HUES6 (cell line): ENCODE results near the gene GRHL1.
A peak's percentile ranks its signal among the peaks of the same experiment; 100 is the strongest.

Source experiments
- H3K27ac ChIP-seq: 2 replicates; pipeline ENCODE4 v1.7.0; 2013; ENCODE audit warnings: low read depth, mild to moderate bottlenecking, low read length, inconsistent platforms
- H3K27me3 ChIP-seq: 2 replicates; pipeline ENCODE4 v1.6.1; 2013; ENCODE audit warnings: low read length; ENCODE audit not compliant: control insufficient read depth, insufficient read depth
- H3K36me3 ChIP-seq: 2 replicates; pipeline ENCODE4 v1.6.1; 2013; ENCODE audit warnings: low read length; ENCODE audit not compliant: control insufficient read depth, insufficient read depth
- H3K4me1 ChIP-seq: 2 replicates; pipeline ENCODE4 v1.6.1; 2013; ENCODE audit warnings: low read length; ENCODE audit not compliant: control insufficient read depth, insufficient read depth
- H3K4me3 ChIP-seq: 2 replicates; pipeline ENCODE4 v1.5.1; 2013; ENCODE audit warnings: low read depth, low read length
- H3K9ac ChIP-seq: one replicate; pipeline ENCODE4 v1.6.1; 2013; ENCODE audit warnings: mild to moderate bottlenecking, low read length
- H3K9me3 ChIP-seq: 2 replicates; pipeline ENCODE4 v1.6.1; 2013; ENCODE audit warnings: low read depth, low read length; ENCODE audit not compliant: control insufficient read depth, insufficient read depth

The GRHL1 gene

GRCh38 chr2:9949239-9949991 is 2.1 kb upstream of the GRHL1 start:
- Histone ChIP-seq H3K4me3 (no peak overlapping the region), H3K36me3 (no peaks in the 10 kb centered on the region), H3K9ac (no peak overlapping the region), H3K4me1 (0 out of 2 replicates have a peak, but pooled peaks cover 4% of the 10 kb centered on the region), H3K27ac (no peak overlapping the region), H3K27me3 (peaks cover 62% of the 10 kb centered on the region), H3K9me3 (no peaks in the 10 kb centered on the region)

GRCh38 chr2:9949992-9950520 is 1.4 kb upstream of the GRHL1 start:
- Histone ChIP-seq H3K9me3 (no peaks in the 10 kb centered on the region), H3K9ac (no peak overlapping the region), H3K4me1 (0 out of 2 replicates have a peak, but pooled peaks cover 4% of the 10 kb centered on the region), H3K36me3 (no peaks in the 10 kb centered on the region), H3K4me3 (peak overlapping the region; percentile 77), H3K27me3 (peaks cover 68% of the 10 kb centered on the region), H3K27ac (no peak overlapping the region)

GRCh38 chr2:9950521-9951271 is 797 bp upstream of the GRHL1 start:
- peaks cover 64% of the 10 kb centered on the region for H3K27me3 ChIP-seq
- H3K27ac ChIP-seq: no peak overlapping the region
- 0 out of 2 replicates have a peak, but pooled peaks cover 4% of the 10 kb centered on the region for H3K4me1 ChIP-seq
- peak overlapping the region; percentile 37 for H3K9ac ChIP-seq
- peak overlapping the region; percentile 77 for H3K4me3 ChIP-seq
- no peaks in the 10 kb centered on the region for H3K36me3 ChIP-seq
- H3K9me3 ChIP-seq: no peaks in the 10 kb centered on the region

- H3K27ac ChIP-seq: no peak overlapping the region
- peaks cover 60% of the 10 kb centered on the region for H3K27me3 ChIP-seq
- H3K4me3 ChIP-seq: peak overlapping the region; percentile 77
- no peaks in the 10 kb centered on the region for H3K36me3 ChIP-seq
- H3K4me1 ChIP-seq: 0 out of 2 replicates have a peak, but pooled peaks cover 4% of the 10 kb centered on the region
- H3K9me3 ChIP-seq: no peaks in the 10 kb centered on the region
- H3K9ac ChIP-seq: peak overlapping the region; percentile 37
Measured at GRCh38 chr2:9951272-9951521, 296 bp upstream of the GRHL1 start.

GRCh38 chr2:9952286-9952737 is 819 bp downstream of the GRHL1 start:
- no peaks in the 10 kb centered on the region for H3K36me3 ChIP-seq
- peak overlapping the region; percentile 68 for H3K4me3 ChIP-seq
- H3K27me3 ChIP-seq: peaks cover 60% of the 10 kb centered on the region
- H3K9ac ChIP-seq: no peak overlapping the region
- 0 out of 2 replicates have a peak, but pooled peaks cover 4% of the 10 kb centered on the region for H3K4me1 ChIP-seq
- H3K9me3 ChIP-seq: no peaks in the 10 kb centered on the region
- no peak overlapping the region for H3K27ac ChIP-seq

- Histone ChIP-seq H3K4me3 (no peak overlapping the region), H3K27ac (no peak overlapping the region), H3K9me3 (no peaks in the 10 kb centered on the region), H3K36me3 (no peaks in the 10 kb centered on the region), H3K4me1 (0 out of 2 replicates have a peak, but pooled peaks cover 4% of the 10 kb centered on the region), H3K27me3 (peaks cover 60% of the 10 kb centered on the region), H3K9ac (no peak overlapping the region)
Measured at GRCh38 chr2:9952856-9953503, 1.5 kb downstream of the GRHL1 start.

GRCh38 chr2:9954136-9954535 is 2.6 kb downstream of the GRHL1 start:
- Histone ChIP-seq H3K27ac (no peak overlapping the region), H3K9ac (no peak overlapping the region), H3K9me3 (no peaks in the 10 kb centered on the region), H3K36me3 (no peaks in the 10 kb centered on the region), H3K4me3 (no peak overlapping the region), H3K4me1 (0 out of 2 replicates have a peak, but pooled peaks cover 4% of the 10 kb centered on the region), H3K27me3 (peaks cover 54% of the 10 kb centered on the region)

- Histone ChIP-seq H3K27me3 (peaks cover 22% of the 10 kb centered on the region), H3K4me1 (no peaks in the 10 kb centered on the region), H3K36me3 (no peaks in the 10 kb centered on the region), H3K27ac (no peak overlapping the region), H3K9me3 (no peaks in the 10 kb centered on the region), H3K9ac (no peak overlapping the region), H3K4me3 (no peak overlapping the region)
Measured at GRCh38 chr2:9958057-9958456, 6.6 kb downstream of the GRHL1 start.

GRCh38 chr2:9959262-9959661 is 7.8 kb downstream of the GRHL1 start:
- H3K9me3 ChIP-seq: no peaks in the 10 kb centered on the region
- no peak overlapping the region for H3K9ac ChIP-seq
- H3K27ac ChIP-seq: no peak overlapping the region
- no peak overlapping the region for H3K4me3 ChIP-seq
- no peaks in the 10 kb centered on the region for H3K36me3 ChIP-seq
- H3K4me1 ChIP-seq: no peaks in the 10 kb centered on the region
- peaks cover 10% of the 10 kb centered on the region; the same call in 1 of the 2 replicates for H3K27me3 ChIP-seq

GRCh38 chr2:9961013-9961412 is 9.5 kb downstream of the GRHL1 start:
- no peak overlapping the region for H3K9ac ChIP-seq
- H3K27me3 ChIP-seq: no peaks in the 10 kb centered on the region
- H3K4me3 ChIP-seq: no peak overlapping the region
- no peaks in the 10 kb centered on the region for H3K36me3 ChIP-seq
- H3K9me3 ChIP-seq: no peaks in the 10 kb centered on the region
- H3K4me1 ChIP-seq: no peaks in the 10 kb centered on the region
- no peak overlapping the region for H3K27ac ChIP-seq
